ENCODE results near the gene CCDC150.

DNA sequence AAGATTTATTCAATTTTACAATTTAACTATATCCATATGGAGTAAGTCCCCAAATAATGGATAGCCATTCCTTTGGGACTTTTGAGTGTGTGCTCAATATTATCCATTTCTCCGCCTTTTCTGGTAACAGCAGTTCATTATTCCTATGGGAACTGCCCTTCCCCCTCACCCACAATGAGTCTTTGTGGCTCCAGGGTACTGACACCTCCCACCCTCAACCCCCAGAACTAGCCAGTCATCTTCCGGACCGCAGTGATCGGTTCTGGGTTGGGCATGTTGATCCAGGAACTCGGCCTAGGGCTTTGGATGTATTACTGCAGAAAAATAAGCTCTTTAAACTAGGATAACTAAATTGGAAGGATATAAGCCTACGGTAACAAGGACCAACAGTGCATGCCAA is 45.4 kb upstream of the CCDC150 start:
- TF ChIP-seq, protein P1, sequence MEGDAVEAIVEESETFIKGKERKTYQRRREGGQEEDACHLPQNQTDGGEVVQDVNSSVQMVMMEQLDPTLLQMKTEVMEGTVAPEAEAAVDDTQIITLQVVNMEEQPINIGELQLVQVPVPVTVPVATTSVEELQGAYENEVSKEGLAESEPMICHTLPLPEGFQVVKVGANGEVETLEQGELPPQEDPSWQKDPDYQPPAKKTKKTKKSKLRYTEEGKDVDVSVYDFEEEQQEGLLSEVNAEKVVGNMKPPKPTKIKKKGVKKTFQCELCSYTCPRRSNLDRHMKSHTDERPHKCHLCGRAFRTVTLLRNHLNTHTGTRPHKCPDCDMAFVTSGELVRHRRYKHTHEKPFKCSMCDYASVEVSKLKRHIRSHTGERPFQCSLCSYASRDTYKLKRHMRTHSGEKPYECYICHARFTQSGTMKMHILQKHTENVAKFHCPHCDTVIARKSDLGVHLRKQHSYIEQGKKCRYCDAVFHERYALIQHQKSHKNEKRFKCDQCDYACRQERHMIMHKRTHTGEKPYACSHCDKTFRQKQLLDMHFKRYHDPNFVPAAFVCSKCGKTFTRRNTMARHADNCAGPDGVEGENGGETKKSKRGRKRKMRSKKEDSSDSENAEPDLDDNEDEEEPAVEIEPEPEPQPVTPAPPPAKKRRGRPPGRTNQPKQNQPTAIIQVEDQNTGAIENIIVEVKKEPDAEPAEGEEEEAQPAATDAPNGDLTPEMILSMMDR (IDR thresholded peaks at IDR 0.05), result no peak
- TF ChIP-seq EZH2 (IDR thresholded peaks at IDR 0.05), result no peak

All from neural progenitor cell (in vitro differentiated cells).